Neural cell (in vitro differentiated cells): Measurements from ENCODE around the gene ZNF264. TPM values are rescaled to one million over a fixed set of nuclear protein-coding genes. Genes with fewer than 3 reads are reported as not detected.

ENCODE experiments used
- H2AFZ ChIP-seq: fragments of 200-600, 300-800 bp; sonication (generic), shearing (Covaris generic); 2 replicates; pipeline ENCODE4 v1.6.0; 2014; ENCODE audit warnings: low read depth, mild to moderate bottlenecking, antibody characterized with exemption, low read length, moderate library complexity
- H3F3A ChIP-seq: fragments of 200-600 bp; shearing (Covaris generic); 2 replicates; pipeline ENCODE4 v1.6.1; 2016; ENCODE audit warnings: mild to moderate bottlenecking, moderate library complexity, mixed read lengths, antibody characterized with exemption, low read length; ENCODE audit not compliant: insufficient read depth, poor library complexity, severe bottlenecking
- H3K27ac ChIP-seq: fragments of 200-600, 300-800 bp; sonication (generic), shearing (Covaris generic); 2 replicates; pipeline ENCODE4 v1.5.1; 2014; ENCODE audit warnings: mild to moderate bottlenecking, low read length, moderate library complexity
- H3K27me3 ChIP-seq: fragments of 300-800, 200-600 bp; sonication (generic), shearing (Covaris generic); 2 replicates; pipeline ENCODE4 v1.6.0; 2014; ENCODE audit warnings: mild to moderate bottlenecking, low read depth, low read length, moderate library complexity; ENCODE audit not compliant: insufficient read depth
- H3K36me3 ChIP-seq: fragments of 300-800, 200-600 bp; sonication (generic), shearing (Covaris generic); 2 replicates; pipeline ENCODE4 v1.5.1; 2014; ENCODE audit warnings: mild to moderate bottlenecking, antibody characterized with exemption, low read length, moderate library complexity; ENCODE audit not compliant: insufficient read depth
- H3K4me2 ChIP-seq: fragments of 300-800, 200-600 bp; sonication (generic), shearing (Covaris generic); 2 replicates; pipeline ENCODE4 v1.6.0; 2014; ENCODE audit warnings: mild to moderate bottlenecking, low read length
- H3K4me3 ChIP-seq: fragments of 300-800, 200-600 bp; sonication (generic), shearing (Covaris generic); 2 replicates; pipeline ENCODE4 v1.5.1; 2014; ENCODE audit warnings: mild to moderate bottlenecking, low read length, moderate library complexity
- H3K79me2 ChIP-seq: fragments of 200-600 bp; shearing (Covaris generic); replicated peaks from 2 replicates; pipeline ENCODE4 v1.6.0; 2014; ENCODE audit warnings: mild to moderate bottlenecking, low read length, moderate library complexity; ENCODE audit not compliant: insufficient read depth
- H3K9ac ChIP-seq: fragments of 300-800, 200-600 bp; sonication (generic), shearing (Covaris generic); 2 replicates; pipeline ENCODE4 v1.6.1; 2016; ENCODE audit warnings: mild to moderate bottlenecking, low read length, mixed read lengths
- H3K9me2 ChIP-seq: fragments of 200-600 bp; shearing (Covaris generic); 2 replicates; pipeline ENCODE4 v1.6.1; 2016; ENCODE audit warnings: mild to moderate bottlenecking, low read length, mixed read lengths; ENCODE audit not compliant: insufficient read depth
- H3K9me3 ChIP-seq: fragments of 200-600, 300-800 bp; sonication (generic), shearing (Covaris generic); 2 replicates; pipeline ENCODE4 v1.6.1; 2016; ENCODE audit warnings: mild to moderate bottlenecking, mixed run types, low read length, moderate library complexity, mixed read lengths
- H4K20me1 ChIP-seq: fragments of 200-600 bp; shearing (Covaris generic); 2 replicates; pipeline ENCODE4 v1.6.1; 2016; ENCODE audit warnings: mild to moderate bottlenecking, mixed run types; ENCODE audit not compliant: insufficient read depth
- EP300 ChIP-seq: fragments of 450-650 bp; conservative IDR thresholded peaks from 2 replicates; pipeline ENCODE4 v1.6.1; 2014; ENCODE audit warnings: antibody characterized with exemption, mild to moderate bottlenecking, moderate library complexity; ENCODE audit not compliant: poor library complexity, severe bottlenecking
- EZH2 ChIP-seq: fragments of 200-600, 300-800 bp; shearing (Covaris generic), sonication (generic); IDR thresholded peaks from 2 replicates; pipeline ENCODE4 v1.6.1; 2014; ENCODE audit warnings: antibody characterized with exemption, low read length, borderline replicate concordance, mild to moderate bottlenecking; ENCODE audit not compliant: insufficient read depth, poor library complexity, severe bottlenecking
- MXI1 ChIP-seq: fragments of 450-650 bp; conservative IDR thresholded peaks from 2 replicates; pipeline ENCODE4 v1.6.1; 2014; ENCODE audit warnings: antibody characterized with exemption, mild to moderate bottlenecking; ENCODE audit not compliant: poor library complexity, severe bottlenecking
- POLR2AphosphoS5 ChIP-seq: IDR thresholded peaks from 2 replicates; pipeline ENCODE4 v1.6.1; 2012
- RAD21 ChIP-seq: fragments of 450-650 bp; conservative IDR thresholded peaks from 2 replicates; pipeline ENCODE4 v1.6.1; 2014; ENCODE audit warnings: antibody characterized with exemption, mild to moderate bottlenecking, moderate library complexity
- REST ChIP-seq: IDR thresholded peaks from 2 replicates; pipeline ENCODE4 v1.6.1; 2012; ENCODE audit warnings: borderline replicate concordance
- SMC3 ChIP-seq: fragments of 450-650 bp; conservative IDR thresholded peaks from 2 replicates; pipeline ENCODE4 v1.6.1; 2014; ENCODE audit warnings: antibody characterized with exemption, mild to moderate bottlenecking, moderate library complexity; ENCODE audit not compliant: poor library complexity
- TAF1 ChIP-seq: IDR thresholded peaks from 2 replicates; pipeline ENCODE4 v1.6.1; 2012; ENCODE audit warnings: low read depth
- polyA plus RNA-seq: library from polyadenylated mRNA; depleted of rRNA; stranded (reverse); fragments of >200 nt; gene quantifications from 2 replicates; pipeline ENCODE4 v1.2.3, GENCODE V29; 2014
- TF ChIP-seq, protein P1 (sequence below): fragments of 450-650 bp; IDR thresholded peaks from 2 replicates; pipeline ENCODE4 v1.5.1; 2014; ENCODE audit warnings: antibody characterized with exemption, mild to moderate bottlenecking, moderate library complexity; ENCODE audit not compliant: poor library complexity, severe bottlenecking

Gene ZNF264
- polyA plus RNA-seq, 1 donor from 2014 or later = 10.4 TPM

DNA sequence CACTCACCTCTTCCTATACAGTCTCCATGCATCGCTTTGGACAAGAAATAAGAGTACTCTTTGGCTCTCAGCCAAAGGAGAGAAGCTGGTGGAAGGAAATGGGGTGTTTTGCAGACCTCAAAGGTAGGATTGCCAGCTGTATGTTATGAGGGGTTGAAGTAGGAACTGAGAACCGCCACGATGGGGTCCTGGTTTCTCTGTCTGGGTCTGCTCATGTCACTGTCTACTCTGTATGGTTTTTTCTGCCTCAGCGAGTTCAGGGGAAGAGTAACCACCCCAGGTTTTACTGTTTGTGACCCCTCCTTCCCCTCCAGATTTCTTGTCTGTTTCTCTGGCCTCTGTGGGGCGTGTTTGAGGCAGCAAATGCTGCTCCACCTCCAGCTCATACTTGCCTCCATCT lies 53.2 kb downstream of the ZNF264 start:
- no peak overlapping the region for H3K4me2 ChIP-seq
- H3K36me3 ChIP-seq = no peaks in the 10 kb centered on the region
- H3K9me2 ChIP-seq = no peaks in the 10 kb centered on the region
- no peaks in the 10 kb centered on the region for H3K27me3 ChIP-seq
- H3K79me2 ChIP-seq = peaks cover 30% of the 10 kb centered on the region
- peaks cover 3% of the 10 kb centered on the region for H3F3A ChIP-seq
- H2AFZ ChIP-seq = no peak overlapping the region
- H3K27ac ChIP-seq = no peak overlapping the region
- TF ChIP-seq, protein P1, sequence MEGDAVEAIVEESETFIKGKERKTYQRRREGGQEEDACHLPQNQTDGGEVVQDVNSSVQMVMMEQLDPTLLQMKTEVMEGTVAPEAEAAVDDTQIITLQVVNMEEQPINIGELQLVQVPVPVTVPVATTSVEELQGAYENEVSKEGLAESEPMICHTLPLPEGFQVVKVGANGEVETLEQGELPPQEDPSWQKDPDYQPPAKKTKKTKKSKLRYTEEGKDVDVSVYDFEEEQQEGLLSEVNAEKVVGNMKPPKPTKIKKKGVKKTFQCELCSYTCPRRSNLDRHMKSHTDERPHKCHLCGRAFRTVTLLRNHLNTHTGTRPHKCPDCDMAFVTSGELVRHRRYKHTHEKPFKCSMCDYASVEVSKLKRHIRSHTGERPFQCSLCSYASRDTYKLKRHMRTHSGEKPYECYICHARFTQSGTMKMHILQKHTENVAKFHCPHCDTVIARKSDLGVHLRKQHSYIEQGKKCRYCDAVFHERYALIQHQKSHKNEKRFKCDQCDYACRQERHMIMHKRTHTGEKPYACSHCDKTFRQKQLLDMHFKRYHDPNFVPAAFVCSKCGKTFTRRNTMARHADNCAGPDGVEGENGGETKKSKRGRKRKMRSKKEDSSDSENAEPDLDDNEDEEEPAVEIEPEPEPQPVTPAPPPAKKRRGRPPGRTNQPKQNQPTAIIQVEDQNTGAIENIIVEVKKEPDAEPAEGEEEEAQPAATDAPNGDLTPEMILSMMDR = no peak
- TF ChIP-seq EZH2 (no peak), POLR2AphosphoS5 (no peak), RAD21 (no peak), MXI1 (no peak), REST (no peak), SMC3 (no peak), TAF1 (no peak), EP300 (no peak)
- H4K20me1 ChIP-seq = no peaks in the 10 kb centered on the region
- H3K4me3 ChIP-seq = no peak overlapping the region
- no peaks in the 10 kb centered on the region for H3K9me3 ChIP-seq
- no peak overlapping the region for H3K9ac ChIP-seq

GRCh38 chr19:57245066-57245465 lies 53.8 kb downstream of the ZNF264 start:
- Histone ChIP-seq H3K4me3 (no peak overlapping the region), H3K79me2 (peaks cover 30% of the 10 kb centered on the region)
- TF ChIP-seq SMC3 (no peak), TAF1 (no peak), EP300 (no peak), REST (no peak), POLR2AphosphoS5 (no peak), EZH2 (no peak), RAD21 (no peak), MXI1 (no peak)
- TF ChIP-seq, protein P1 = no peak

More at GRCh38 chr19:57245066-57245465, 53.8 kb downstream of the ZNF264 start:
- no peaks in the 10 kb centered on the region for H3K27me3 ChIP-seq
- no peak overlapping the region for H3K9ac ChIP-seq
- H2AFZ ChIP-seq = no peak overlapping the region
- peaks cover 1% of the 10 kb centered on the region for H3F3A ChIP-seq
- H3K27ac ChIP-seq = no peak overlapping the region
- no peaks in the 10 kb centered on the region for H3K36me3 ChIP-seq
- H4K20me1 ChIP-seq = no peaks in the 10 kb centered on the region
- H3K9me3 ChIP-seq = no peaks in the 10 kb centered on the region
- H3K4me2 ChIP-seq = no peak overlapping the region
- no peaks in the 10 kb centered on the region for H3K9me2 ChIP-seq
